ENCODE results near the gene LRRC8C.

GRCh38 chr1:89630048-89630447 is 2.9 kb upstream of the LRRC8C start:
- TF ChIP-seq POLR2AphosphoS5 (IDR thresholded peaks at IDR 0.05; ENCODE audit: borderline replicate concordance, low read depth, low read length), result no peak
- no peak for TF ChIP-seq EZH2 (IDR thresholded peaks at IDR 0.05)
